Measurements from ENCODE around the gene RAPGEF6. TPM values are rescaled to one million over a fixed set of nuclear protein-coding genes. Genes with fewer than 3 reads are reported as not detected.

Gene RAPGEF6
- total and polyA plus RNA-seq, 9 of the 15 experiments (the other 6 are each of a cell fraction or from before 2014, with no cell fraction given), result 2.7 to 23.4 (median 12.7) TPM

- TF ChIP-seq ZNF407 (IDR thresholded peaks at IDR 0.05; ENCODE audit: low read depth) (peak; percentile 83), MBD1 (CRISPR knock-in tag; IDR thresholded peaks at IDR 0.05) (0 out of 2 replicates have a peak, but pooled peaks have one; percentile 13), NR2C2 (CRISPR knock-in tag; IDR thresholded peaks at IDR 0.05) (no peak), NR2C2 (tag; IDR thresholded peaks at IDR 0.05) (peak; percentile 87), HINFP (tag; conservative IDR thresholded peaks at IDR 0.05; ENCODE audit: low read depth) (no peak), ARHGAP35 (IDR thresholded peaks at IDR 0.05; ENCODE audit: partially characterized antibody) (no peak)
Measured at GRCh38 chr5:131633830-131634229, 1.2 kb downstream of the RAPGEF6 start (continued).

Measured in K562 (cell line).